Muscle of leg (tissue), 11 donors: ENCODE data around the gene FYCO1. TPM values are rescaled to one million over a fixed set of nuclear protein-coding genes. Genes with fewer than 3 reads are reported as not detected.

Experiments used
- DNase-seq: peaks from one replicate; pipeline ENCODE4 v3.0.0; 2013
- H3K27ac ChIP-seq: one replicate; pipeline ENCODE4 v1.5.1; 2013; ENCODE audit warnings: mild to moderate bottlenecking, low read length, control low read depth
- H3K27me3 ChIP-seq: one replicate; pipeline ENCODE4 v1.6.1; 2013; ENCODE audit warnings: low read length; ENCODE audit not compliant: control insufficient read depth, insufficient read depth
- H3K36me3 ChIP-seq: one replicate; pipeline ENCODE4 v1.6.1; 2013; ENCODE audit warnings: low read length; ENCODE audit not compliant: control insufficient read depth, insufficient read depth
- H3K4me1 ChIP-seq: one replicate; pipeline ENCODE4 v1.6.1; 2013; ENCODE audit warnings: low read length; ENCODE audit not compliant: control insufficient read depth, insufficient read depth
- H3K4me3 ChIP-seq: one replicate; pipeline ENCODE4 v1.5.1; 2013; ENCODE audit warnings: low read length, control low read depth
- H3K9me3 ChIP-seq: replicated peaks from 2 replicates; pipeline ENCODE4 v1.6.1; 2013; ENCODE audit warnings: low read depth, low read length; ENCODE audit not compliant: control insufficient read depth
- WGBS: methylation state at CpG from one replicate; pipeline ENCODE4 v1.1.5; 2013; ENCODE audit warnings: missing lambda C conversion rate; ENCODE audit not compliant: insufficient coverage; 5-methylcytosine and 5-hydroxymethylcytosine counted together
- polyA plus RNA-seq, 8 donors: library from polyadenylated mRNA; unstranded; fragments of 120-200 nt; gene quantifications; one replicate each; pipeline versions ENCODE4 v1.2.1 to v1.2.3, GENCODE V29; 2013; ENCODE audit warnings: inconsistent platforms in 1 of 8, low replicate concordance in 1 of 8; ENCODE audit not compliant: insufficient read length in 8 of 8, insufficient read depth in 1 of 8
- total RNA-seq: library from RNA; stranded (reverse); fragments of 120-200 nt; gene quantifications from one replicate; pipeline ENCODE4 v1.2.4, GENCODE V29; 2013

The FYCO1 gene
- total and polyA plus RNA-seq, 9 donors = 18.6 to 33.6 (median 25.4) TPM

DNA sequence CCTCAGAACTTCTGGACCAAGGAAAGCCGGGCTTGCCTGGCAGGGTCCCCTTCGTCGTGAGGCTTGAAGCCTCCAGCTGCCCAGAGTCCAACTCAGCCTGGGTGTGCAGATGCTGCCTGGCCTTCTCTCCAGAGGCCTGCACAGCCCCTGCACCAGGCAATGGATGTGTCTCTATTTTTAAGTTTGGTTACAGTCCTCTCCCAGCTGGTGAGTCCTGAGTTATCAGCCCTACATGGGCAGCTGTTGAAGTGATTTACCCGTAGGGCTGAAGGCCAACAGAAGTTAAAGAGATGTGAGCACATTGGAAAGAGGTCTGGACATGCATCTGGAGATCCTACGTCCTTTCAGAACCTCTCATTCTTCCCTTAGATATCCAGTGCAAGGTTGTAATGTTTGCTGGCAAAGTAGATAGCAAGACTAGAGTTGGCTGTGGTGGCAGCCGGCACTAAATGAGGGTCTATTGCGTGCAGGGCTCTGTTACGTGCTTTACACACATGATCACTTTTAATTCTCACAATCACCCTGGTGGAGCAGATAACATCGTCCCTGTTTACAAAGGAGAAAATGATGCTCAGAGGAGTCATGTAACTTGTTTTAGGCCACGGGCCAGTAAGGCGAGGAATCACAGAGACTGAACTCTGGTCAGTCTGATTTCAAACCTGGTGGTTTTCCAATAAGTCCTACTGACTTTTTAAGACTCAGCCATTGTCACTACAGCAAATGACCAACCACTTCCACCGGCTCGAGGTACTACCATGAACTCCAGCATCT lies 9.9 kb downstream of the FYCO1 start:
- 66% methylated on average over 7 of the region's 13 CpGs for WGBS
- peaks cover 37% of the 10 kb centered on the region for H3K36me3 ChIP-seq
- no peaks in the 10 kb centered on the region for H3K9me3 ChIP-seq
- H3K27ac ChIP-seq = peak overlapping the region; percentile 48
- no peaks in the 10 kb centered on the region for H3K27me3 ChIP-seq
- H3K4me3 ChIP-seq = no peak overlapping the region
- peaks cover 62% of the 10 kb centered on the region for H3K4me1 ChIP-seq
- DNase-seq = peak; percentile 83

DNA sequence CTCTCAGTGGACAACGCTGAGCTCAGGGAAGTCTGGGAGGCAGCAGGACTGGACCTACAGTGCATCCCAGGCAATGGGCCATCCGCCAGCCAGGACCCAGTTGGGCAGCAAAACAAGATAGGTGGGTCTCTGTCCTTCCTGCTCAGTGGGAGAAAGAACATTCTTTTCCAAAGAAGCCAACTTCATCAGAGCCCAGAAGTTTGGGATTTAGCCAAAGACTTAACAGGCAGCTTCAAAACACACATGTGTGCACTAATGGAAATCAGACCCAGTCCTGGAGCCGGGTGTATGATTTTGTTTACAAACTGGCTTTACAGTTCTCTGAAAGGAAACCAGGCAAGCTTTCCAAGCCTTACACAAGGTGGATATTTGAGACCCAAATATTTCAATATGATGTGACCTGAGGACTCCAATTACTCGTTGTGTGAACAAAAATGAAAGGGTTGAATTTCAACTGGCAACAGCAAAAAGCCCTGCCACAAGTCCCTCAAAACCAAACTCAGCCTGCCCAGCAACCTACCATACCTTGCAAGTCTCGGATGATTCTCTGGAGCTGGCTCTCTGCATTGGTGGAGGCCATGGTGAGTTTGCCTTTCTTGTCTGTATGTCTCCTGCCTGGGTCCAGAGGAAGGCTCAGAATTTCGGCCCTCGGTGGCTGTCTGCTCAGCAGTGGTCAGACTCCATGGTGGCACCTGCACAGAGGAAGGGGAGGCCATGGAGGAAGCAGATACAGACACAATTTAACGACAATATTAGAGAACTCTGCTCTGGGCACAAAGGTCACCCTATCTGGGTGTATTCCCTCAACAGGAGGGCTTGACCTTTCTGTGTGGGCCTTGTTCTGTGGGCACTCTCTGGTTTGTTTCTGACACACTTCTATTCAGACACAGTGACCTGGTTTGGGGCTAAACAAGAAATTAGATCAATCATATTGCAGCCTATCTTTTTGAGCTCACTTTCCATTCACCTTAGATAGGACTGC lies 11.0 kb downstream of the FYCO1 start:
- Histone ChIP-seq H3K36me3 (peaks cover 43% of the 10 kb centered on the region), H3K4me3 (no peak overlapping the region), H3K27ac (peak overlapping the region; percentile 48), H3K27me3 (no peaks in the 10 kb centered on the region), H3K9me3 (no peaks in the 10 kb centered on the region), H3K4me1 (peaks cover 58% of the 10 kb centered on the region)
- peak; percentile 82 for DNase-seq
- 67% methylated on average over 3 of the region's 8 CpGs for WGBS

DNA sequence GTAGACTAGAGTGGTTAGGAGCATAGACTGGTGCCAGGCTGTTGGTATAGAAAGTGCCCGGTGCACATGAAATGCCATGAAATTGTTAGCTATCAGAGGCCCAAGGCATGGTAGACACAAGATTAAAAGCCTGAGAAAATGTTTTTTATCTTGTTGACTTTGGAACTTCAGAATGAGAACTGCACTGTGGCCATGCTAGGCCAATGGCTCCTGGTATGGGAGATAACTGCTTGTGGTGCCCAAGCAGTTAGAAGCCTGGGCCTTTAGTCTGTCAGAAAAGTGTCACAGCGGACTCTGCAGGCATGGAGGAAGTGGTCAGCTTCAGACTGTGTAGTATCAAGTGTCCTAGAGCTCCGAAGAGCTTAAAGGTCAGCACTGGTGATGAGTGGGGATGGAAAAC lies 11.9 kb downstream of the FYCO1 start:
- Histone ChIP-seq H3K36me3 (peaks cover 50% of the 10 kb centered on the region), H3K4me3 (no peak overlapping the region), H3K4me1 (peaks cover 50% of the 10 kb centered on the region), H3K27me3 (no peaks in the 10 kb centered on the region), H3K27ac (no peak overlapping the region), H3K9me3 (no peaks in the 10 kb centered on the region)
- no peak for DNase-seq
- WGBS = 53% methylated on average over 3 of the region's 3 CpGs

DNA sequence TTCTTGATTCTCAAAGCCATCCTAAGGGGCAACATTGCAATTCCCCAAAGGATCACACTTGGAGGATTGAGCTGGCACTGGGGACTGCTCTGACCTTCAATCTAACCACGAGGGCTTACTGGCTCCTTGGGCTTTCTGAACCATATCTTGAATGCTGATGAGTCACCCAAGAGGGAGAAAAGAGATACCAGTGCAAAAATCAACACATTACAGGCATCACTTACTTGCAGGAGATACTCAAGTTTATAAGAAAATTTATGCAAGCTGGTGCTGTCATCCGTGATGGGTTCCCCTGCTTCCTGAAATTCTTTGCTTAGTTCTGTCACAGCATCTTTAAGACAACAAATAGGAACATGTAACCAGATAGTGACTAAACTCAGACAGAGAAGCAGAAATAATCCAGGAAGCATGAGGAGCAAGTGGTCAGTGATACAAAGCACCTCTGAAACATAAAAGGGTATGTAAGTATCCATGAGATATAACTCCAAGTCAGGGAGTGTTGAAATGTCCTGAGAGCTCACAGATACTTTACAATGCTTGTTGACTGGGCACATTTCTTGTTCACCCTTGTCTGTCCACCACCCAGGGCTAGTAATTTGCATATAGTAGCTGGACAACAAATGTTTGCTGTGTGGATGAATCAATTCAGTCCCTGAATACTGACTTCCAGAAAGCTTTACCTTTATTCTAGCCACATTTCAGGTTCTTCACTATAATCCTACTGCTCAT lies 14.1 kb downstream of the FYCO1 start:
- WGBS = no CpG with 5 or more reads among the region's 2 CpGs
- no peak for DNase-seq
- no peak overlapping the region for H3K27ac ChIP-seq
- peaks cover 42% of the 10 kb centered on the region for H3K4me1 ChIP-seq
- peaks cover 64% of the 10 kb centered on the region for H3K36me3 ChIP-seq
- H3K4me3 ChIP-seq = no peak overlapping the region
- no peaks in the 10 kb centered on the region for H3K9me3 ChIP-seq
- no peaks in the 10 kb centered on the region for H3K27me3 ChIP-seq

DNA sequence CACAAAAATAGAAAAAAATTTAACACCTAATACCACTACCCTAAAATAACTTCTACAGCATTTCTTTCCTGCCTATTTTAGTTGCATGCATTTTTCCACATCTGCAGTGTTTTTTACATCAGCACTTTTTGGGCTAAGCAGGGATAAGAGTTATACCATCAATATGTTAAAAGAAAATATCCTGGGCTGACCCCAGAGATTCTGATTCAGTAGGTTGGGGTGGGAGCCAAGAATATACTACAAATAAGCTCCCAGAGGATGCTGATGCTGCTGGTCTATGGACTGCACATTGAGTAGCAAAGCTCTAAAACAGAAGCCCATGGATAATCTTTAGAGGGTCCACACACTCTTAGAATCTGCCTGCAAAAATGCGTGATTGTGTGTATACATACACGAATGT lies 14.8 kb downstream of the FYCO1 start:
- peaks cover 71% of the 10 kb centered on the region for H3K36me3 ChIP-seq
- H3K9me3 ChIP-seq = no peaks in the 10 kb centered on the region
- DNase-seq = no peak
- H3K27ac ChIP-seq = no peak overlapping the region
- no peaks in the 10 kb centered on the region for H3K27me3 ChIP-seq
- H3K4me3 ChIP-seq = no peak overlapping the region
- WGBS = no CpG with 5 or more reads among the region's 2 CpGs
- peaks cover 41% of the 10 kb centered on the region for H3K4me1 ChIP-seq

DNA sequence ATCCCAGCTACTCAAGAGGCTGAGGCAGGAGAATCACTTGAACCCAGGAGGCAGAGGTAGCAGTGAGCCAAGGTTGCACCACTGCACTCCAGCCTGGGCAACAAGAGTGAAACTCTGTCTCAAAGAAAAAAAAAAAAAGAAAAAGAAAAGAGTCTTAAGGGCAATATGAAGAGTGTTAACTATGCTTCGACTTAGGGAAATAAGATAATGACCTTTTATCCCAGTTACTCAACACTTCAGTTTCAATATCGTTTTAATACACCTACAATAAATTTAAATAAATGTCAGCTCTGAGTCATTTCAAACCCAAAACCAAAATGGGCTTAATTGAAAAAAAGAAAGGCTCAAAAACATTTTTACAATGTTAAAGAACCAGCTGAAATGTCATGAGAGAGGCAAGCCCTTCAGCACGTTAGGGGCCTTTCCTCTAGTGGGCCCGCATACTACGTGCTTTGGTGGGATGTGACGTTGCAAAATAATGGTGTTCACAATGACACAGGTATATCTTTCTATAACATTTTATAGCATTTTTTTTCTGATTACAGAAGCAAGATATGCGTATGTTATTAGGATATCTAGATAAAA lies 15.3 kb downstream of the FYCO1 start:
- H3K36me3 ChIP-seq = peaks cover 74% of the 10 kb centered on the region

DNA sequence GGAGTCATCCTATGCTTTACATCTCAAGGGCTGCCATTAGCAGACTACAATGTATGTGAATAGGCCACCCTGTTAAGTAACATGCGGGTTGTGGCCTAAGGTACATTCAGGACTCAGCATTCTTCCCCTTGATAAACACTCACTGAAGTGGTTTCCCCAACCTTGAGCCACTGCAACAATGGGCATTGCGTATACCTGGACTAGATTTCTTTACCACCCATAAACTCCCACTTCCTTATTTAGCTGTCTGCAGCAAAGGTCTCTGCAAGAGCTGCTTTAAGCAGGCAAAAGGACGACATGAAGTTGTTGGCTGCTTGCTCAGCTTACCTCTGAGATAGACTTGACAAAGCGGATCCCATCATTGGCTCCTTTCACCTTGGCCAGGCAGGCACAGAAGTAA lies 16.2 kb downstream of the FYCO1 start:
- Histone ChIP-seq H3K4me3 (no peak overlapping the region), H3K4me1 (peaks cover 29% of the 10 kb centered on the region), H3K27me3 (no peaks in the 10 kb centered on the region), H3K27ac (no peak overlapping the region), H3K36me3 (peaks cover 73% of the 10 kb centered on the region), H3K9me3 (no peaks in the 10 kb centered on the region)
- no peak for DNase-seq
- 80% methylated on average over 4 of the region's 4 CpGs for WGBS

More for the DNA sequence above, 15.3 kb downstream of the FYCO1 start:
- no CpG with 5 or more reads among the region's 7 CpGs for WGBS
- DNase-seq = no peak
- H3K27me3 ChIP-seq = no peaks in the 10 kb centered on the region
- H3K9me3 ChIP-seq = no peaks in the 10 kb centered on the region
- H3K4me3 ChIP-seq = no peak overlapping the region
- no peak overlapping the region for H3K27ac ChIP-seq
- H3K4me1 ChIP-seq = peaks cover 39% of the 10 kb centered on the region

DNA sequence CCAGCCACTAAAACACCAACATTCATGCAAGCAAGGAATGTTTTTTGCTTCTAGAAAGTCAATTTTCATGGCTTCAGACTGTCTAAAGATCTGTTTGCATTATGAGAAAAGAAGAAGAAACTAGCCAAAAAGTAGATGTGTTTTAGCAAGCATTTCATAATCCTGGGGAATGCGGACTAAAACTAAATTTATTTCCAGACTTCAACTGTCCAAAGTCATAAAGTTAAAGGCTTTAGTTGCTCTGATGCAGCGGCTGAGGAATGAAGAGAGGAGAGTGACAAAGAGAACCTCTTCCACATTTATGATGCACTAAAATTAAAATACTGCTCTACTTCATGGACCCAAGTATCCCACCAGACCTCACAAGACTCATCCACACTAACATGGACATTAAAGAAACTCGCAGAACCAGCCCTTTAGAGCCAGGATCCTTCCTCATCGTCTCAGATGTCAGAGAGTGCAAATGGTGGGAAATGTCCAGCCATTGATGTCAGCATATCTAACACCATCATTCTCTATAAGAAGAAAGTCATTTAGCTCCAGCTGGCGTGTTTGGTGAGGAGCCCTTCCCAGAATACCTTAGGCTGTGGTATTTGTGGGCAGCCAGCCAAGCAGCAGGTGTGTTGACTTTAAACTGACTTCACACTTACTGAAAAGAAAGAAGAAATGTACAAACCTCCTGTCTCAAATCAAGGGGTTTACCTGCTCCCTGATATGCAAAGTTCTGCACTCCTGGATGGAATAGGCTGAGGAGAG lies 17.4 kb downstream of the FYCO1 start:
- no peak overlapping the region for H3K4me3 ChIP-seq
- H3K4me1 ChIP-seq = peaks cover 21% of the 10 kb centered on the region
- no CpG with 5 or more reads among the region's 5 CpGs for WGBS
- peak overlapping the region; percentile 13 for H3K27ac ChIP-seq
- no peaks in the 10 kb centered on the region for H3K9me3 ChIP-seq
- H3K36me3 ChIP-seq = peaks cover 68% of the 10 kb centered on the region
- DNase-seq = peak; percentile 59
- no peaks in the 10 kb centered on the region for H3K27me3 ChIP-seq
